ENCODE measurements around the gene SLC9A9.

SLC9A9 gene

GRCh38 chr3:143226678-143227291 is 621.5 kb downstream of the SLC9A9 start:
- no peak for DNase-seq (ENCODE audit: low read depth)
- no peak for TF ChIP-seq CTCF (IDR thresholded peaks at IDR 0.05; ENCODE audit: low read depth, low read length, missing control alignments)
- no peak overlapping the region for H3K4me3 ChIP-seq (ENCODE audit: low read depth, low read length)

GRCh38 chr3:143224716-143225115 is 623.6 kb downstream of the SLC9A9 start:
- no peak overlapping the region for H3K4me3 ChIP-seq (ENCODE audit: low read depth, low read length)
- DNase-seq (ENCODE audit: low read depth), result no peak
- no peak for TF ChIP-seq CTCF (IDR thresholded peaks at IDR 0.05; ENCODE audit: low read depth, low read length, missing control alignments)

- no peak for DNase-seq (ENCODE audit: low read depth)
- H3K4me3 ChIP-seq (ENCODE audit: low read depth, low read length), result no peak overlapping the region
- TF ChIP-seq CTCF (IDR thresholded peaks at IDR 0.05; ENCODE audit: low read depth, low read length, missing control alignments), result no peak
These were observed 625.3 kb downstream of the SLC9A9 start for GRCh38 chr3:143222981-143223380.

GRCh38 chr3:143222505-143222904 is 625.8 kb downstream of the SLC9A9 start:
- no peak for DNase-seq (ENCODE audit: low read depth)
- no peak for TF ChIP-seq CTCF (IDR thresholded peaks at IDR 0.05; ENCODE audit: low read depth, low read length, missing control alignments)
- H3K4me3 ChIP-seq (ENCODE audit: low read depth, low read length), result no peak overlapping the region

GRCh38 chr3:143221446-143221845 is 626.8 kb downstream of the SLC9A9 start:
- DNase-seq (ENCODE audit: low read depth), result no peak
- TF ChIP-seq CTCF (IDR thresholded peaks at IDR 0.05; ENCODE audit: low read depth, low read length, missing control alignments), result no peak
- no peak overlapping the region for H3K4me3 ChIP-seq (ENCODE audit: low read depth, low read length)

- DNase-seq (ENCODE audit: low read depth), result no peak
- no peak for TF ChIP-seq CTCF (IDR thresholded peaks at IDR 0.05; ENCODE audit: low read depth, low read length, missing control alignments)
- H3K4me3 ChIP-seq (ENCODE audit: low read depth, low read length), result no peak overlapping the region
These were observed 627.5 kb downstream of the SLC9A9 start for GRCh38 chr3:143220741-143221140.

- no peak for DNase-seq (ENCODE audit: low read depth)
- no peak for TF ChIP-seq CTCF (IDR thresholded peaks at IDR 0.05; ENCODE audit: low read depth, low read length, missing control alignments)
- H3K4me3 ChIP-seq (ENCODE audit: low read depth, low read length), result no peak overlapping the region
These were observed 630.0 kb downstream of the SLC9A9 start for GRCh38 chr3:143218166-143218835.
